Cardiac fibroblast (primary cell): Measurements from ENCODE around the gene AOPEP.

Experiments
- DNase-seq, 2 donors: peaks; one replicate each; pipeline versions ENCODE4 v3.0.0 to v3.0.0-alpha.2; 2010; ENCODE audit warnings: low read depth in 2 of 2
- H3K4me3 ChIP-seq, 2 donors: replicated peaks in 1 of 2; 1 replicate in 1 of 2; 2 replicates in 1 of 2; pipeline ENCODE4 v1.5.1; 2011; ENCODE audit warnings: low read depth in 2 of 2, low read length in 2 of 2, mild to moderate bottlenecking in 2 of 2, moderate library complexity in 1 of 2
- CTCF ChIP-seq: IDR thresholded peaks from one replicate; pipeline ENCODE4 v1.5.1; 2011; ENCODE audit warnings: low read depth, mild to moderate bottlenecking, low read length, inconsistent platforms

Gene AOPEP

DNA sequence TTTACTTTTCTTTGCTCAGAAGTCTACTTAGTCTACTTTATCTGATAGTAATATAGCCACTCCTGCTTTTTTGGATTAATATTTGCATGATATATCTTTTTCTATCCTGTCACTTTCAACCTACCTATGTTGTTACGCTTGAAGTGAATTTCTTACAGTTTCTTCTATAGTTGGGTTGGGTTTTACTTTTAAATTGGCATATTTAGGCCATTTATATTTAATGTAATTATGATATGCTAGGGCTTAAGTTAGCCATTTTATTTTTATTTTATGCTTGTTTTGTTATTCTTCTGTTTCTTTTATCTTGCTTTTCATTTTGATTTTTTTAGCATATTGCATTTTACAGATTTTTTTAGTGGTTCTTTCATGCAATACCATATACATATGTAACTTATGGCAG is 164.7 kb downstream of the AOPEP start:
- TF ChIP-seq CTCF, result no peak
- no peak for DNase-seq
- H3K4me3 ChIP-seq, result no peak overlapping the region

DNA sequence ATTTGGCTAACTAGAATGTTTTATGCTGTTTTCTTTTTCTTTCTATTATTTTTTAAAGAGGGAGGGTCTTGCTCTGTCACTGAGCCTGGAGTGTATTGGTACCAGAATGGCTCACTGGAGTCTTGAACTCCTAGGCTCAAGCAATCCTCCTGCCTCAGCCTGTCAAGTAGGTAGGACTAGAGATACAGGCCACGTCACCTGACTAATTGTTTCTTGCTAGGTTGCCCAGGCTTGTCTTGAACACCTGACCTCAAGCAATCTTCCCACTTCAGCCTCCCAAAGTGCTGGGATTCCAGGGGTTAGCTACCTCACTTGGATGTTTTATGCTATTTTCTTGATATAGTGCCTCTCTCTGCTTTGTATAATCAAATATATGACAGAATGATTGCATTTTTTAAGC is 166.2 kb downstream of the AOPEP start:
- no peak for TF ChIP-seq CTCF
- no peak for DNase-seq
- no peak overlapping the region for H3K4me3 ChIP-seq

GRCh38 chr9:94894094-94894699 is 167.7 kb downstream of the AOPEP start:
- TF ChIP-seq CTCF, result no peak
- H3K4me3 ChIP-seq, result no peak overlapping the region
- no peak for DNase-seq

DNA sequence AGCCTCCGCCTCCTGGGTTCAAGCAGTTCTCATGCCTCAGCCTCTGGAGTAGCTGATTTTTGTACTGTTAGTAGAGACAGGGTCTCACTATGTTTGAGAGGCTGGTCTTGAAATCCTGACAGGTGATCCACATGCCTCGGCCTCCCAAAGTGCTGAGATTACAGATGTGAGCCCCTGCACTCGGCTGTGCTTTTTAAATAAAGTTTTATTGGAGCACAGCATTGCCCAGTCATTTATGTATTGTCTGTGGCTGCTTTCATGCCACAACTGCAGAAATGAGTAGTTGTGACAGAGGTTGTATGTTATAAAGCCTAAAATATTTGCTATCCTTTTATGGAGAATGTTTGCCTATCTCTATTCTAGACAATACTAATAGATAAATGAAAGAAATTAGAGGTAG is 169.2 kb downstream of the AOPEP start:
- TF ChIP-seq CTCF, result no peak
- no peak overlapping the region for H3K4me3 ChIP-seq
- no peak for DNase-seq

GRCh38 chr9:94896512-94896911 is 170.0 kb downstream of the AOPEP start:
- no peak overlapping the region for H3K4me3 ChIP-seq
- TF ChIP-seq CTCF, result no peak
- DNase-seq, result no peak

DNA sequence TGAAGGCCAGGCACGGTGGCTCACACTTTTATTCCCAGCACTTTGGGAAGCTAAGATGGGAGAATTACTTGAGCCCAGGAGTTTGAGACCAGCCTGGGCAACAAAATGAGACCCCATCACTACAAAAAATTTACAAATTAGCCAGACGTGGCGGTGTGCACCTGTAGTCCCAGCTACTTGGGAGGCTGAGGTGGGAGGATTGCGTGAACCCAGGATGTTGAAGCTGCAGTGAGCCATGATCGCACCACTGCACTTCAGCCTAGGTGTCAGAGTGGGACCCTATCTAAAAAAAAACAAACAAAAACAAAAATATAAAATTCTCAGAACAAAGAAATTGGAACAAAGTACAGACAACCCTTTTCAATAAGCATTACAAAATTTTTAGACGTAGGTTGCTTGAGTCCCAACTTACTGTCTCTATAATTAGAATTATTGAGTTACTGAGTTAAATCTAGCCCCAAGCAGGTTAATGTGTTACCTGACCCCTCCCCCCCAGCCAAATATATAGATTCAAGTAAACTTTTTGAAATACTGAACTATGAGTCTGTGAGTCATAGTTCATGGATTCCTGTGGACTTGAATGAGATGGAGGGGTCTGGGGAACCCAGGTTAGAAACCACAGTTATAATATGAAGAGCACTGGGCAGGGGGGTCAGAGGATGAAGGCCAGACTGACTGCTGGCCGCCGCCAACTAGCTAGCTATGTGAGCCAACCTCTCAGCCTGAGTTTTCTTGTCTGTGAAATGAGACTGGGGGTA is 173.1 kb downstream of the AOPEP start:
- DNase-seq, result no peak
- peak overlapping the region in 1 of 2 donors; percentile 39 for H3K4me3 ChIP-seq
- TF ChIP-seq CTCF, result no peak
